Naive B cell (primary cell): ENCODE results near the gene TNFAIP2. TPM values are rescaled to one million over a fixed set of nuclear protein-coding genes. Genes with fewer than 3 reads are reported as not detected.

Source experiments
- ATAC-seq, 2 donors: fragments of 150-1000 bp; cut with Tn5 transposase; 2 replicates each; pipeline ENCODE4 v1.10.0; 2021; ENCODE audit warnings: low read depth in 2 of 2, mild to moderate bottlenecking in 2 of 2, moderate library complexity in 2 of 2
- DNase-seq: peaks from one replicate; pipeline ENCODE4 v3.0.0; 2022
- H3K27ac Mint-ChIP-seq, 6 donors: one replicate each; pipeline ENCODE4 v1.8.0; 2020 to 2022; ENCODE audit warnings: mild to moderate bottlenecking in 6 of 6, mixed read lengths in 6 of 6, moderate library complexity in 5 of 6, inconsistent platforms in 2 of 6
- H3K27me3 Mint-ChIP-seq, 3 donors: one replicate each; pipeline ENCODE4 v1.8.0; 2021 to 2022; ENCODE audit warnings: mixed read lengths in 3 of 3, mild to moderate bottlenecking in 1 of 3
- H3K36me3 Mint-ChIP-seq, 2 donors: one replicate each; pipeline ENCODE4 v1.8.0; 2020 to 2022; ENCODE audit warnings: mixed read lengths in 2 of 2, inconsistent platforms in 1 of 2, mild to moderate bottlenecking in 1 of 2
- H3K4me1 Mint-ChIP-seq, 3 donors: one replicate each; pipeline ENCODE4 v1.8.0; 2020 to 2022; ENCODE audit warnings: mixed read lengths in 3 of 3, inconsistent platforms in 1 of 3, mild to moderate bottlenecking in 1 of 3, moderate library complexity in 1 of 3
- H3K4me3 Mint-ChIP-seq, 8 donors: one replicate each; pipeline ENCODE4 v1.8.0; 2020 to 2022; ENCODE audit warnings: mild to moderate bottlenecking in 8 of 8, mixed read lengths in 8 of 8, moderate library complexity in 8 of 8, inconsistent platforms in 2 of 8
- H3K9me3 Mint-ChIP-seq, 7 donors: one replicate each; pipeline ENCODE4 v1.8.0; 2020 to 2022; ENCODE audit warnings: mixed read lengths in 7 of 7, mild to moderate bottlenecking in 5 of 7, inconsistent platforms in 2 of 7, moderate library complexity in 1 of 7
- polyA plus RNA-seq, 6 donors: library from polyadenylated mRNA; unstranded; fragments of 300-500 nt; fragmentation: Illumina TruSeq; gene quantifications; one replicate each; pipeline ENCODE4 v1.2.3, GENCODE V29; 2021; ENCODE audit warnings: low read depth in 6 of 6

TNFAIP2 gene
- polyA plus RNA-seq, 6 donors from 2014 or later, result 0.41 to 2.1 (median 0.43) TPM; not detected in 3

DNA sequence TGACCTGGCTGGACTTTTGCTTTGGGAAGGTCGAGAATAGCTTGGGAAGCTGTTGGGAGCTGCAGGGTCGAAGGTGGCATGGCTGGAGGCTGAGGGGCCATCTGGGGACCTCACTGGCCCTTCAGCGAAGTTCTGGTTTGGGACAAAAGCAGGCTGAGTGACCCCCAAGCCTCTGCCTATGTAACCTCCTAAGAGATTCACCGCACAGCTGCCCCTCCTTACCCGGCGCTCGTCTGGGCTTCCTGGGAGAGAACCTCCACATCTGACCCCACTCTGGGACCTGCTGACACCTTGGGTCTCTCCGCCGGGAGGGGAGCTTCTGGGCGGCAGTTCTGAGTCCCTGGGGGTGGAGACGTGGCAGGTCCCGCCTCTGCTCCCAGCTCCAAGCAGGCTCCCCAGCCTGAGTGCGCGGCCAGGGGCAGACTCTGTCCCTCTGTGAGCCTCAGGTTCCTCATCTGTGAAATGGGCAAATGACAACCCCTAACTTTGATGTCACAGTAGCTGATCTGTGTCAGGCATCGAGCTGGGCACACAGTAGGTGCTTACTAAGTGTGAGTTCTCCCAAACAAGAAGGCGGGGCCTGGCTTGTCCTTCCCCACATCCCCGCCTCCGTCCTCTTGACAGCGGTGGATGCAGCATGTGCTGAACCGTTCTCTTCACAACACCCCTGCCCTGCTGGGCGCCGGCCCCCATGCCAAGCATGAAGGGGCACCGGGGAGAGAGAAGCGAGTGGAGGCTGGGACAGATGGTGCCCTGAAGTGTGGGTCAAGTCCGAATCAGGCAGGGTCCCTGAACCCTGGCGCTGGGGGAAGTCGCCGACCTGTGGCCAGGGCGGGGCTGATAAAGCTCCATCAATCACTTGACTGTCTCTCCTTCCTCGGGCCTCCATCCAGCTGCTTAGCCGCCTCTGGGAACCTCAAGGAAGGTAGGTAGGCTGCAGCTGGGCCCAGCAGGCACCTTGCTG lies 25.0 kb upstream of the TNFAIP2 start:
- DNase-seq (no peak), ATAC-seq (no peak)
- Mint-ChIP-seq H3K9me3 (no peaks in the 10 kb centered on the region), H3K36me3 (no peaks in the 10 kb centered on the region), H3K27me3 (peaks cover 8 to 52% (median 35%) of the 10 kb centered on the region in 3 donors), H3K27ac (no peak overlapping the region), H3K4me3 (peak overlapping the region in 2 of 8 donors; percentile 35 to 52), H3K4me1 (peaks cover 6 to 18% (median 10%) of the 10 kb centered on the region in 3 donors)

DNA sequence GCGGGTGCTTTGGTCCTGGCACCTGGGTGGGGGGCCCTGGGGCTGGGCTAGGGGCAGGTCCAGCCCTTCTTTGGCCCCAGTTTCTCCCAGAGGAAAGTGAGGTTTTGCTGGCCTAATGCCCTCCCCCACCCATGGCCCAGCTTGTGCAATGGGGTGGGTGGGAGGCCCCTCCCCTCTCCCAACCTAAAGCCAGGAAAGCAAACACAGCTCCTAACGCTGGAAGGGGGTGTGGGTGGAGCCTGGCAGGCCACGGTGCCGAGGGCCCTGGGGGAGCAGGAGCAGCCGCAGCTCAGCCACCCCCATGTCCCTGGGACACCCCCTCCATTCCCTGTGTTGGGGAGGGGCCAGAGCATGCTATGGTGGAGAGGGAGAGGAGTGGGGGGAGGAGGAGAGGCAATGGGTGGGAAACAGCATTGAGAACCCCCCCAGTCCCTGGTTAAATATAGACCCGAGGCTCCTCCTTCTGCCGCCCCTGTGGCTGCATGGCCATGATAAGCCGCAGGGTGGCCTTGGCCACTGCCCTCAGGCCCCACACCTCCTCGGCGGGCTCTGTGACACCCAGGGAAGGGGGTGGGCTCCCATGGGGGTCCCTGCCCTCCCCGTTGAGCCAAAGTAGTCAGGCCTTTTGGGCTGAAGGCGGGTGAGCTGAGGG lies 24.1 kb upstream of the TNFAIP2 start:
- DNase-seq (no peak), ATAC-seq (no peak)
- Mint-ChIP-seq H3K4me3 (no peak overlapping the region), H3K9me3 (no peaks in the 10 kb centered on the region), H3K4me1 (peaks cover 10 to 22% (median 15%) of the 10 kb centered on the region in 3 donors), H3K27ac (no peak overlapping the region), H3K27me3 (peaks cover 13 to 51% (median 40%) of the 10 kb centered on the region in 3 donors), H3K36me3 (no peaks in the 10 kb centered on the region)

DNA sequence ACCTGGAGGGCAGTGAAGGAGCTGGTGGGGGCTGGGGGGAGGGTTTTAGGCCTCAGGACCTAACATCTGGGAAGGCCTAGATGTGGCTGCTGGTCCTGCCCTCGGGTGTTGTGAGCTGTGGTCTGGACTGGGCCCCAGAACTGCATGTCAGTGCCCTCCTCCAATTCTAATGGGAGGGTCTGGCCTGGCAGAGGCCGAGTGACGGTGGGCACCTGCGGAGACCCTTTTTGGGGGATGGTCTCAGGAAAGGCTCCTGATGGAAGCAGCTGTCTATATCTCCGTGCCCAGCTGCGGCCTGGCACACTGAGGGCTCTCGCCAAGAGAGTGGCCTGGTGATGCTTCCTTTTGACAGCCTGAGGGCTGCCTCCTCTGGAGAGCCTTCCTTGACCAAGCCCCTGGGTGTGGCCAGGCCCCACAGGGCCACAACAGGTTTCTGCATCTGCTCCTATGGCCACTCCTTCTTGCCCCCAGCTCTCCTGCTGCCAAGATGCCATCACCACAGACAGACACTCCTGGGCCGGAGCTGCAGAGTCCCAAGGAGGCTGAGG lies 23.5 kb upstream of the TNFAIP2 start:
- Mint-ChIP-seq H3K36me3 (no peaks in the 10 kb centered on the region), H3K4me1 (peaks cover 11 to 24% (median 17%) of the 10 kb centered on the region in 3 donors), H3K4me3 (no peak overlapping the region), H3K27me3 (peaks cover 14 to 53% (median 42%) of the 10 kb centered on the region in 3 donors), H3K9me3 (no peaks in the 10 kb centered on the region), H3K27ac (no peak overlapping the region)
- ATAC-seq (no peak), DNase-seq (no peak)

DNA sequence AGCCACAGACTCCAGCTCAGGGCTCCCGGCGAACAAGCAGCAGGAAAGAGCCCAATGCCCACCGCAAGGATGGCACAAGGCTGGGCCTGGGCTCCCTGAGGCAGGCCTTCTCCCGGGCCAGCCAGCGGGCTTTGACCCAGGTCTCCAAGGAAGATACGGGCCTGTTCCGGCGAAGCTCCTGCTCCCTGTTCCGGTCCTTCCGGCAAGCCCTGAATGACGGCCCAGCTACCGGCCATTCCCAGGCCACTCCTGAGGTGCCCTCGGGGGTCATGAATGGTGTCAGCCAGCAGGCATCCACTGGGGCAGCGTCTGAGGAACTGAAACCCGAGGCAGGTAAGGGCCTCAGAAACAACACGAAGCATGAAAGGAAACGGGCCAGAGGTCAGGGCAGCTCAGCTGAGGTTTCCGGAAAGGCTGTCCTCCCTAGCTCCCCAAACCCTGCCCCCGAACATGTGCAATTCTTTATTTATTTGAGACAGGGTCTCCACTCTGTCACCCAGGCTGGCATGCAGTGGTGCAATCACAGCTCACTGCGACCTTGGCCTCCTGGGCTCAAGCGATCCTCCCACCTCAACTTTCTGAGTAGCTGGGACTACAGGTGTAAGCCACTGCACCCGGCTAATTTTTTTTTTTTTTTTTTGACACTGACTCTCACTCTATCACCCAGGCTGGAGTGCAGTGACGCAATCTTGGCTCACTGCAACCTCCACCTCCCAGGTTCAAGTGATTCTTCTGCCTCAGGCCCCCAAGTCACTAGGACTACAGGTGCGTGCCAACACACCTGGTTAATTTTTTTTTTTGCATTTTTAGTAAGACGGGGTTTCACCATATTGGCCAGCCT lies 22.8 kb upstream of the TNFAIP2 start:
- ATAC-seq (peak in 1 of 2 donors; percentile 36), DNase-seq (no peak)
- no peak overlapping the region for H3K4me3 Mint-ChIP-seq
- H3K27me3 Mint-ChIP-seq, result peaks cover 20 to 60% (median 43%) of the 10 kb centered on the region in 3 donors
- no peaks in the 10 kb centered on the region for H3K36me3 Mint-ChIP-seq
- no peaks in the 10 kb centered on the region for H3K9me3 Mint-ChIP-seq
- H3K27ac Mint-ChIP-seq, result peak overlapping the region in 1 of 6 donors; percentile 56
- H3K4me1 Mint-ChIP-seq, result peaks cover 16 to 29% (median 24%) of the 10 kb centered on the region in 3 donors

DNA sequence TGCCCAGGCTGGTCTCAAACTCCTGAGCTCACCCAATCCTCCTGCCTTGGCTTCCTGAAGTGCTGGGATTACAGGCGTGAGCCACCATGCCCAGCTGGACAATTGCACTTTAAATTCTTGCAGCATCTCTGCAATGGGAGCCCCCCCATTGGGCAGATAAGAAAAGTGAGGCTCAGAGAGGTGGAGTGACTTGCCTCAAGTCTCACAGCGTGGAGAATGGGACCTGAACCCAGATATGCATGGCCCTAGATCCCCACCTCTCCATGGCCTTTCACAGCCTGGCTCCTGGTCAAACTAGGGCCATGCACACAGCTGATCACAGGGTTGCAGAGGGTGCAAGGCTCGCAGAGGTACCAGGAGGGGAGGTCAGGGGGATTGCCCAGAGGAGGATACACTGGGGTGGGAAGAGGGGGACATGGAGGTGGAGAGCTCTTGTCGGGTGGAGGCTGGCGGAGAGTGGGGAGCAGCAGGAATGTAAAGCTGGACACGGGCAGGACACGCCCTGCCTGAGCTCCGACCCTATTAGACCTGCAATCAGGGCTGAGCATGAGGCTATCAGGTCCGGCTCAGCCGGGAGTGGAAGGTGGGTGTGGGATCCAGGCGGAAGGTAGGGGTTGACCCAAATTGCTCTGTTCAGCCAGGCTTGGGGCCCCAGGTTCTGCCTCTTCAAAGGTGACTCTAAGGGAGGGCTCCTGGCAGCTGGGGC lies 21.9 kb upstream of the TNFAIP2 start:
- ATAC-seq (no peak), DNase-seq (no peak)
- peaks cover 23 to 63% (median 42%) of the 10 kb centered on the region in 3 donors for H3K27me3 Mint-ChIP-seq
- H3K4me1 Mint-ChIP-seq, result peaks cover 16 to 32% (median 28%) of the 10 kb centered on the region in 3 donors
- no peak overlapping the region for H3K27ac Mint-ChIP-seq
- H3K9me3 Mint-ChIP-seq, result no peaks in the 10 kb centered on the region
- peak overlapping the region in 3 of 8 donors; percentile 15 to 26 (median 23) for H3K4me3 Mint-ChIP-seq
- no peaks in the 10 kb centered on the region for H3K36me3 Mint-ChIP-seq

DNA sequence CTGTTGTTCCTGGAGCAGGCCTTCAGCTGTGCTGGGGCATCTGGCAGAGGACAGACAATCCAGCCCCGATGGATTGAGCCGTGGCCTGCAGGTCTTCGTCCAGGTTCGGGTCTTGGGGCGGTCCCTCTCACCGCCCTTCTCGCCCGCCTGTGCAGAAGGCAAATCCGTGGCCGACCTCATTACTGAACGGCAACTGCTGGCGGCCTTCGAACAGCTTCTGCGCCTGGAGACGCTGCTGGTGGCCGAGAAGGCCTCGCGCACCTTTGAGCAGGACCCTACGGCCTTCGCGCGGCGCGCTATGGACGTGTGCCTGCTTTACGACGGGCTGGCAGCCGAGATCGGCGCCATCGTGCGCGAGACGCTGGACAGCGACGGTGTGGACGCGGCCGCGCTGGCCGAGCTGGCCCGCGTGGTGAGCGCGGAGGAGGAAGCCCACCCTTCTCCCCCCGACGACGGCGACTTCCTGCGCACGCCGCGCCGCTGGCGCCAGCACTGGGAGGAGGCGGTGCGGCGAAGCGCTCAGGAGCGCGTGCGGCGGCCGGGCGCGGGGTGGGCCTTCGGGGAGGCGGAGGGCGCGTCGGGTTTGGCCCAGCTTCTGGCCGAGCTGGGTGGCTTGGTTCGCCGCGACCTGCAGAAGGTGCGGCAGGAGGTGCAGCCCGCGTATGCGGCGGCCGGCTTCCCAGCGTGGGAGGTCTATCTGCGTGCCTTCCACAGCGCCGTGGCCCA lies 21.1 kb upstream of the TNFAIP2 start:
- Mint-ChIP-seq H3K4me3 (no peak overlapping the region), H3K27me3 (peaks cover 20 to 63% (median 35%) of the 10 kb centered on the region in 3 donors)
- no peak for DNase-seq

DNA sequence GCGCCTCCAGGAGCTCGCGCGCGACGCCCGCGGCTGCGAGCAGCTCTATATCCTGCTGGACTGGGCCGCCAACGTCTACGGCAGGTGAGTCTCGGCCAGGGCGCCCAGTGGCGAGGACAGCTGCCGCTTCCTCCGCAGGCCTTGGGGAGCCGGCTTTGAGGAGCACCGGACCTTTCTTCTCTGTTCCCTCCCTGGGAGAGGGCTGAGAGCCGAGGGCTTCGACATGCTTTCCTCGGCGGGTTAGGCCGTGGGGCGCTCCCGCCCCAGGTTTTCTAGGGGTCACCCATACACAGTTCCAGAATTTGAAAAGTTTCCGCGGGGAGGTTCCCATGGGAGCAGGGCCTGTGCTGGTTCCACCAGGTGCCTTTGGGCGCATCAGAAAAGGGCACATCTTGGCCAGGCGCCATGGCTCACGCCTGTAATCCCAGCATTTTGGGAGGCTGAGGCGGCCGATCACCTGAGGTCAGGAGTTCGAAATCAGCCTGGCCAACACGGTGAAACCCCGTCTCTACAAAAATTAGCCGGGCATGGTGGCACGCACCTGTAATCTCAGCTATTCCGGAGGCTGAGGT lies 20.5 kb upstream of the TNFAIP2 start:
- H3K4me1 Mint-ChIP-seq, result peaks cover 16 to 32% (median 28%) of the 10 kb centered on the region in 3 donors
- DNase-seq (no peak), ATAC-seq (no peak)
- H3K4me3 Mint-ChIP-seq, result peak overlapping the region in 2 of 8 donors; percentile 56 to 62
- peak overlapping the region in 1 of 6 donors; percentile 95 for H3K27ac Mint-ChIP-seq
- no peaks in the 10 kb centered on the region for H3K36me3 Mint-ChIP-seq
- peaks cover 20 to 62% (median 29%) of the 10 kb centered on the region in 3 donors for H3K27me3 Mint-ChIP-seq
- no peaks in the 10 kb centered on the region for H3K9me3 Mint-ChIP-seq

More for the DNA sequence above, 21.1 kb upstream of the TNFAIP2 start:
- H3K27ac Mint-ChIP-seq, result no peak overlapping the region
- H3K36me3 Mint-ChIP-seq, result no peaks in the 10 kb centered on the region
- peaks cover 16 to 32% (median 28%) of the 10 kb centered on the region in 3 donors for H3K4me1 Mint-ChIP-seq
- H3K9me3 Mint-ChIP-seq, result no peaks in the 10 kb centered on the region
- ATAC-seq, result no peak

DNA sequence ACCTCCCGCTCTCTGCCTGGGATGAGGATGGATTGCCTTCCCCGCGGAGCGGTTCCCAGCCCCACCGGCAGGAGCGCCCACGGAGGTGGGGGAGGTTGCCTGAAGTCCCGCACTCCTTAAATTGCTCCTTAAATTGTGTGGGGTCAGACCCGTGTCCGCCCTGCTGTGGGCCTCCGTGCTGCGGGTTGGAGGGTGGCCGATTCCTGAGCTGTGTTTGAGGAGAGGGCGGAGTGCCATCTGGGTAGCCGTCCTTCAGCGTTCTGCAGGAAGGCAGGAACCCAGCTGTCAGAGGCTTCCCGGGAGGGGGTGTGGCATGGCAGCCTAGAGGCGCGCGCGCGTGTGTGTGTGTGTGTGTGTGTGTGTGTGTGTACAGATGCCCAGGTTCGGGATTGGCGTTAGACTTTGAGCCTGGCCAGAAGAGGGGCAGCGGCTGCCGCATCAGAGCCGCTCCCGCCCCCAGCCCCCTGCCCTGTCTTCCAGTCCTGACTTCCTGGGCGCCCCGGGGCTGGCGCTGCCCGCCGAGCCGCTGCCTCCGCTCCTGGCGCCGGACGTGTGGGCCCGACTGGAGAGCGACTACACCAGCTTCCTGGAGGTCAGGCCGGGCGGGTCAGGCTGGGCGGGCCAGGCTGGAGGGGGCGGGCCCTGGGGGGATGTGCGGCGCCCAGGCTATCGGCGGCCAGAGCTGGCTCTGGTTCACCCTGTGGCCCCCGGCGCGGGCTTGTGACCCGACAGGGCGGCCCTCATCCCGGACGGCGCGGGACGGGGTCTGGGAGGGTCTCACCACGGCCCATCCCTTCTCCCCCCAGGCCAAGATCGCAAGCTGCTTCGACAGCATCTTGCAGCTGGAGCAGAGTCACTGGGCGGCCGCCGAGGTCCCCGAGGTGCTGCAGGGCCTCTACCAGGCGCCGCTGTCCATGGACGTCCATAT lies 19.5 kb upstream of the TNFAIP2 start:
- peaks cover 20 to 59% (median 27%) of the 10 kb centered on the region in 3 donors for H3K27me3 Mint-ChIP-seq
- H3K4me1 Mint-ChIP-seq, result peaks cover 16 to 32% (median 28%) of the 10 kb centered on the region in 3 donors
- peak overlapping the region in 7 of 8 donors; percentile 15 to 84 (median 55) for H3K4me3 Mint-ChIP-seq
- no peak for DNase-seq
- no peak for ATAC-seq
- no peaks in the 10 kb centered on the region for H3K9me3 Mint-ChIP-seq
- H3K36me3 Mint-ChIP-seq, result no peaks in the 10 kb centered on the region
- H3K27ac Mint-ChIP-seq, result peak overlapping the region in 1 of 6 donors; percentile 95

DNA sequence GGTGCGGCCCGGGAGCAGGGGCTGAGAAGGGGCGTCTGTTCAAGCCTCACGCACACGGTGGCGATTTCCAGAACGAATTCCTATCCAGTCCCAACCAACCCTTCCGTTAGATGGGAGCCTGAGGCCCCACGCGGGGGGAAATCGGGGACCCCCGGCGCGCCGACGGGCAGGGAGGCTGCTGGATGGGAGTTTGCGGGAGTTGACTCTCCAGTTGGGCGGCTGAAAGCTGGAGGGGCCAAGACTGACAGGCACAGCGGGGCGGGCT lies 18.9 kb upstream of the TNFAIP2 start:
- ATAC-seq (no peak), DNase-seq (no peak)
- Mint-ChIP-seq H3K27me3 (peaks cover 20 to 59% (median 27%) of the 10 kb centered on the region in 3 donors), H3K4me3 (peak overlapping the region in 1 of 8 donors; percentile 15), H3K27ac (no peak overlapping the region), H3K36me3 (no peaks in the 10 kb centered on the region), H3K9me3 (no peaks in the 10 kb centered on the region), H3K4me1 (peaks cover 16 to 32% (median 28%) of the 10 kb centered on the region in 3 donors)

DNA sequence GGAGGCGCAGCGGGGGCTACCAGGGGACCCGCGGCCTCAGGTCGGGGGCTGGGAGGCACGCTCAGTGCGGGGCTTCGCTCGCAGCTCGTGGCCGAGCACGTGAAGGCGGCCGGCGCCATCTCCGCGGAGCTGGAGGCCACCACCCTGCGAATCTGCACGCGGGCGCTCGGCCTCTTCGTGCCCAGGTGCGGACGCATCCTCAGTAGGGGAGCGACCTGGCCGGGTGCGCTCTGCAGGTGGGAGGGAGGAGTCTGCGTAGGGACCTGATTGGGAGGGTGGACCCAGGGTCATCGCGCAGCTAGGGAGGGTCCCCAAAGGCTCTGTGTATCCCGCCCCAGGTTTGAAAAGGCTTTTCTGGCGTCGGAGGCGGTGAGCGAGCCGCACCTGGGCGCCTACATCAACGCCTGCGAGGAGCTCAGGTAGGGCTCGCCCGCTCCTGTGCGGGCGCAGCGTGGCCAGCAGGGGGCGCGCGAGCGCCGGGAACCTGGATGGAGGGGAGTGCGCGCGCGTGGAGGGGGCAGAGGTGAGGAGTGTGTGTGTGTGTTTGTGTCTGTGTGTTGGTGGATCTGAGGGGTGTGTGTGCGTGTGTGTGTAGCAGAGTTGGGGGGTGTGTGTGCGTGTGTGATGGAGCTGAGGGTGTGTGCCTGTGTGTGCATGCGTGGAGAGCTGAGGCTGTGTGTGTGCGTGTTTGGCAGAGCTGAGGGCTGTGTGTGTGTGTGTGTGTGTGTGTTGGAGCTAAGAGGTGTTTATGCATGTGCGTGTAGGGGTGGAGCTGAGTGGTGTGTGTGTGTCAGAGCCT lies 18.4 kb upstream of the TNFAIP2 start:
- Mint-ChIP-seq H3K27ac (peak overlapping the region in 3 of 6 donors; percentile 52 to 73 (median 70)), H3K4me3 (peak overlapping the region in 6 of 8 donors; percentile 1 to 60 (median 47)), H3K9me3 (no peaks in the 10 kb centered on the region), H3K4me1 (peaks cover 16 to 32% (median 28%) of the 10 kb centered on the region in 3 donors), H3K27me3 (peaks cover 20 to 62% (median 27%) of the 10 kb centered on the region in 3 donors), H3K36me3 (no peaks in the 10 kb centered on the region)
- ATAC-seq, result peak; percentile 85 to 92
- peak; percentile 65 for DNase-seq
